ENCODE data around the gene MRPL28.
"Not testable (repeated sequence)": the region's sequence is repeated elsewhere in the genome, so short reads cannot be mapped to it uniquely, and the experiment has no call there.

The MRPL28 gene

GRCh38 chr16:337437-337836 is 32.9 kb downstream of the MRPL28 start:
- DNase-seq: no peak

- no peak for DNase-seq
Measured at GRCh38 chr16:336269-336668, 34.1 kb downstream of the MRPL28 start.

GRCh38 chr16:334861-335632 is 35.3 kb downstream of the MRPL28 start:
- DNase-seq: not testable (repeated sequence)

- DNase-seq: not testable (repeated sequence)
Measured at GRCh38 chr16:334164-334832, 36.0 kb downstream of the MRPL28 start.

GRCh38 chr16:333406-334094 is 36.8 kb downstream of the MRPL28 start:
- DNase-seq: no peak

GRCh38 chr16:331181-331814 is 39.0 kb downstream of the MRPL28 start:
- DNase-seq: not testable (repeated sequence)

- DNase-seq: no peak
Measured at GRCh38 chr16:330741-331140, 39.6 kb downstream of the MRPL28 start.

- no peak for DNase-seq
Measured at GRCh38 chr16:325375-326145, 44.8 kb downstream of the MRPL28 start.

- DNase-seq: peak; percentile 42 to 53
Measured at GRCh38 chr16:324451-325334, 45.6 kb downstream of the MRPL28 start.

GRCh38 chr16:324201-324450 is 46.2 kb downstream of the MRPL28 start:
- DNase-seq: no peak

GRCh38 chr16:322476-323143 is 47.7 kb downstream of the MRPL28 start:
- DNase-seq: no peak

- no peak for DNase-seq
Measured at GRCh38 chr16:321532-321931, 48.8 kb downstream of the MRPL28 start.

- DNase-seq: no peak
Measured at GRCh38 chr16:320206-320605, 50.1 kb downstream of the MRPL28 start.

- DNase-seq: no peak
Measured at GRCh38 chr16:318628-319027, 51.7 kb downstream of the MRPL28 start.

- no peak for DNase-seq
Measured at GRCh38 chr16:317583-317982, 52.8 kb downstream of the MRPL28 start.
